Keratinocyte (primary cell): Measurements from ENCODE around the gene FSTL5.

Experiments used
- EZH2 ChIP-seq: IDR thresholded peaks from one replicate; pipeline ENCODE4 v1.6.1; 2012; ENCODE audit warnings: inconsistent platforms, mild to moderate bottlenecking, low read length, moderate library complexity
- TF ChIP-seq, protein P1 (sequence below), 3 experiments: IDR thresholded peaks in 1 of 3; conservative IDR thresholded peaks in 1 of 3; optimal IDR thresholded peaks in 1 of 3; 2 replicates in 2 of 3; 3 replicates in 1 of 3; pipeline versions ENCODE3 to v1.5.1; 2011; ENCODE audit warnings: low read length in 3 of 3, mild to moderate bottlenecking in 3 of 3, moderate library complexity in 2 of 3, control low read depth in 1 of 3, inconsistent platforms in 1 of 3; ENCODE audit not compliant: insufficient read depth in 2 of 3; ENCODE audit errors: extremely low read depth in 1 of 3

DNA sequence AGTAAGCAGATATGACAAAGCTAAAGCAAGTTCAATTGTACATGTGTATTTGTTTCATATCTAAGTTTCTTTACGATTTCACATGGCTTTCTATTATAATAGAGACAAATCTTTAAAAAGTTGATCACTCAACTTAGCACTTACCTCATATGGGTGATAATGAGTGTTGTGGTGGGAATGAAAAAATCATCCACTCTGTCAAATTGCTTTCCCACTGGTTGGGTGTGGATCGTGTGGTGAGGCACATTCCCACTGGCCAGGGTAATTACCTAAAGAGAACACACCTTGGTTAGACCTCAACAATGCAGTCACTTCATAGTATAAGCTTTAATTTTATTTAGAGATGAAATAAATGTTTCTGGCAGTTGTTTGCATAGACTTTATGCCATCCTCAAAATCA, 708.9 kb downstream of the FSTL5 start:
- TF ChIP-seq, protein P1, sequence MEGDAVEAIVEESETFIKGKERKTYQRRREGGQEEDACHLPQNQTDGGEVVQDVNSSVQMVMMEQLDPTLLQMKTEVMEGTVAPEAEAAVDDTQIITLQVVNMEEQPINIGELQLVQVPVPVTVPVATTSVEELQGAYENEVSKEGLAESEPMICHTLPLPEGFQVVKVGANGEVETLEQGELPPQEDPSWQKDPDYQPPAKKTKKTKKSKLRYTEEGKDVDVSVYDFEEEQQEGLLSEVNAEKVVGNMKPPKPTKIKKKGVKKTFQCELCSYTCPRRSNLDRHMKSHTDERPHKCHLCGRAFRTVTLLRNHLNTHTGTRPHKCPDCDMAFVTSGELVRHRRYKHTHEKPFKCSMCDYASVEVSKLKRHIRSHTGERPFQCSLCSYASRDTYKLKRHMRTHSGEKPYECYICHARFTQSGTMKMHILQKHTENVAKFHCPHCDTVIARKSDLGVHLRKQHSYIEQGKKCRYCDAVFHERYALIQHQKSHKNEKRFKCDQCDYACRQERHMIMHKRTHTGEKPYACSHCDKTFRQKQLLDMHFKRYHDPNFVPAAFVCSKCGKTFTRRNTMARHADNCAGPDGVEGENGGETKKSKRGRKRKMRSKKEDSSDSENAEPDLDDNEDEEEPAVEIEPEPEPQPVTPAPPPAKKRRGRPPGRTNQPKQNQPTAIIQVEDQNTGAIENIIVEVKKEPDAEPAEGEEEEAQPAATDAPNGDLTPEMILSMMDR (optimal IDR thresholded peaks at IDR 0.05 in 1 of 3, IDR thresholded peaks at IDR 0.05 in 1 of 3, conservative IDR thresholded peaks at IDR 0.05 in 1 of 3; ENCODE audit: extremely low read depth in 1 of 3, insufficient read depth in 2 of 3, low read length in 3 of 3), result no peak
- no peak for TF ChIP-seq EZH2
